NCI-H446 (cell line): ENCODE results near the gene ADARB1.

Experiments
- DNase-seq, 2 experiments: peaks; one replicate each; lab custom pipeline; 2025; lab: John Stamatoyannopoulos, UW

The ADARB1 gene

GRCh38 chr21:45228171-45228641 lies 153.8 kb downstream of the ADARB1 start:
- no peak for DNase-seq

- DNase-seq: no peak
These were observed 154.4 kb downstream of the ADARB1 start for GRCh38 chr21:45228656-45229240.

GRCh38 chr21:45231705-45232104 lies 157.3 kb downstream of the ADARB1 start:
- no peak for DNase-seq

GRCh38 chr21:45234127-45234526 lies 159.7 kb downstream of the ADARB1 start:
- no peak for DNase-seq

GRCh38 chr21:45234965-45235364 lies 160.6 kb downstream of the ADARB1 start:
- no peak for DNase-seq

GRCh38 chr21:45235488-45235887 lies 161.1 kb downstream of the ADARB1 start:
- no peak for DNase-seq

GRCh38 chr21:45236481-45236880 lies 162.1 kb downstream of the ADARB1 start:
- DNase-seq: no peak

- no peak for DNase-seq
These were observed 163.0 kb downstream of the ADARB1 start for GRCh38 chr21:45237401-45237800.

- no peak for DNase-seq
These were observed 167.0 kb downstream of the ADARB1 start for GRCh38 chr21:45241357-45241756.

GRCh38 chr21:45243603-45244002 lies 169.2 kb downstream of the ADARB1 start:
- DNase-seq: no peak

GRCh38 chr21:45244799-45245340 lies 170.5 kb downstream of the ADARB1 start:
- no peak for DNase-seq

GRCh38 chr21:45246386-45247320 lies 172.3 kb downstream of the ADARB1 start:
- DNase-seq: no peak

GRCh38 chr21:45248301-45248892 lies 174.0 kb downstream of the ADARB1 start:
- DNase-seq: no peak

- DNase-seq: peak; percentile 11 to 71
These were observed 174.6 kb downstream of the ADARB1 start for GRCh38 chr21:45248893-45249381.

GRCh38 chr21:45249626-45250025 lies 175.2 kb downstream of the ADARB1 start:
- no peak for DNase-seq

GRCh38 chr21:45250272-45250671 lies 175.9 kb downstream of the ADARB1 start:
- no peak for DNase-seq

- DNase-seq: no peak
These were observed 176.7 kb downstream of the ADARB1 start for GRCh38 chr21:45250914-45251634.

- DNase-seq: no peak
These were observed 177.5 kb downstream of the ADARB1 start for GRCh38 chr21:45251635-45252447.

GRCh38 chr21:45252448-45252925 lies 178.1 kb downstream of the ADARB1 start:
- no peak for DNase-seq

GRCh38 chr21:45253180-45253579 lies 178.8 kb downstream of the ADARB1 start:
- peak in 1 of 2 experiments; percentile 18 for DNase-seq
